HEK293 (cell line): ENCODE measurements around the gene FPGS.

Experiments used
- ZNF10 ChIP-seq: fragments of 450-650 bp; formaldehyde crosslinking; IDR thresholded peaks from 2 replicates; pipeline ENCODE4 v1.5.1; 2017; ENCODE audit warnings: missing biosample characterization, missing genetic modification characterization
- TF ChIP-seq, protein P1 (sequence below): fragments of 450-650 bp; formaldehyde crosslinking; IDR thresholded peaks from 2 replicates; pipeline ENCODE4 v1.5.1; 2016; ENCODE audit warnings: missing biosample characterization, missing genetic modification characterization
- TF ChIP-seq, protein P2 (sequence below): fragments of 450-650 bp; formaldehyde crosslinking; IDR thresholded peaks from 2 replicates; pipeline ENCODE4 v1.5.1; 2016; ENCODE audit warnings: missing biosample characterization, missing genetic modification characterization

DNA sequence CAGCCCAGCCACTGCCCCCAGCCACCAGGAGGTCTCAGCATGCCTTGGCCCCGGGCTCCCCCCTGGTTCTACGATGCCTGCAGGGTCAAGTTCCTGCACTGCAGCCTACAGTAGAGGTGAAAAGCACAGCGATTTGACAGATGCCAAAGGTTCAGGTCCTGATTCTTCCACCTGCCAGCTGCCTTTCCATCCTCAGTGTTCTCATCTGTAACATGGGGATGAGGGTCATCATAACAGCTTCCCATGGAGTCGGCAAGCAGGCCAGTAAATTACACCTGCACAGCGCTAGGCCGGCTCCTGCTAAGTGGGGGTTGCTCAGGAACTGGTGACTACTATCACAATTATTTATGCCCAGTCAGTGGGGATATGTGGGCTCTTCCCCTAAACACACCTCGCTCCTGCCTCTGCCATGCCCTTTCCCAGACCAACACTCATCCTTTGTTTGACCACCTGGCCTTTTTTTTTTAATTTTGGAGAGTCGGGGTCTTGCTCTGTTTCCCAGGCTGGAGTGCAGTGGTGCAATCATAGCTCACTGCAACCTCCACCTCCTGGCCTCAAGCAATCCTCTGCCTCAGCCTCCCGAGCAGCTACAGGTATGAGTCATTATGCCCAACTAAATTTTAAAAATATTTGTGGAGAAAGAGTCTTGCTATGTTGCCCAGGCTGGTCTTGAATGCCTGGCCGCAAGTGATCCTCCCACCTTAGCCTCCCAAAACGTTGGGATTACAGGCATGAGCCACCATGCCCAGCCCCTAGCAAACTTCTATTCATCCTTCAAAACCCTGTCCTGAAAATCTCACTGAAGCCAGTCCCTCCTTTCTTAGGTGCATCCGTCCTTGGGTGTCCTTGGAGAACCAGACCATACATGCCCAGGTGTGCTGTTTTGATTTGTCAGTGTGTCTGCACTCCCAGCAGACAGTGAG is 45.4 kb downstream of the FPGS start:
- TF ChIP-seq, protein P1, sequence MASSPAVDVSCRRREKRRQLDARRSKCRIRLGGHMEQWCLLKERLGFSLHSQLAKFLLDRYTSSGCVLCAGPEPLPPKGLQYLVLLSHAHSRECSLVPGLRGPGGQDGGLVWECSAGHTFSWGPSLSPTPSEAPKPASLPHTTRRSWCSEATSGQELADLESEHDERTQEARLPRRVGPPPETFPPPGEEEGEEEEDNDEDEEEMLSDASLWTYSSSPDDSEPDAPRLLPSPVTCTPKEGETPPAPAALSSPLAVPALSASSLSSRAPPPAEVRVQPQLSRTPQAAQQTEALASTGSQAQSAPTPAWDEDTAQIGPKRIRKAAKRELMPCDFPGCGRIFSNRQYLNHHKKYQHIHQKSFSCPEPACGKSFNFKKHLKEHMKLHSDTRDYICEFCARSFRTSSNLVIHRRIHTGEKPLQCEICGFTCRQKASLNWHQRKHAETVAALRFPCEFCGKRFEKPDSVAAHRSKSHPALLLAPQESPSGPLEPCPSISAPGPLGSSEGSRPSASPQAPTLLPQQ: no peak
- TF ChIP-seq, protein P2, sequence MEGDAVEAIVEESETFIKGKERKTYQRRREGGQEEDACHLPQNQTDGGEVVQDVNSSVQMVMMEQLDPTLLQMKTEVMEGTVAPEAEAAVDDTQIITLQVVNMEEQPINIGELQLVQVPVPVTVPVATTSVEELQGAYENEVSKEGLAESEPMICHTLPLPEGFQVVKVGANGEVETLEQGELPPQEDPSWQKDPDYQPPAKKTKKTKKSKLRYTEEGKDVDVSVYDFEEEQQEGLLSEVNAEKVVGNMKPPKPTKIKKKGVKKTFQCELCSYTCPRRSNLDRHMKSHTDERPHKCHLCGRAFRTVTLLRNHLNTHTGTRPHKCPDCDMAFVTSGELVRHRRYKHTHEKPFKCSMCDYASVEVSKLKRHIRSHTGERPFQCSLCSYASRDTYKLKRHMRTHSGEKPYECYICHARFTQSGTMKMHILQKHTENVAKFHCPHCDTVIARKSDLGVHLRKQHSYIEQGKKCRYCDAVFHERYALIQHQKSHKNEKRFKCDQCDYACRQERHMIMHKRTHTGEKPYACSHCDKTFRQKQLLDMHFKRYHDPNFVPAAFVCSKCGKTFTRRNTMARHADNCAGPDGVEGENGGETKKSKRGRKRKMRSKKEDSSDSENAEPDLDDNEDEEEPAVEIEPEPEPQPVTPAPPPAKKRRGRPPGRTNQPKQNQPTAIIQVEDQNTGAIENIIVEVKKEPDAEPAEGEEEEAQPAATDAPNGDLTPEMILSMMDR: no peak
- no peak for TF ChIP-seq ZNF10 (tag by site-specific recombination)
